Mesothelial cell of epicardium (in vitro differentiated cells): ENCODE data around the gene GJA4. TPM values are rescaled to one million over a fixed set of nuclear protein-coding genes. Genes with fewer than 3 reads are reported as not detected.

Source experiments
- DNase-seq, 2 experiments: peaks; one replicate each; pipeline ENCODE4 v3.0.0; 2021; ENCODE audit warnings: low spot score in 2 of 2; ENCODE audit not compliant: unreplicated experiment in 2 of 2
- H3K27ac Mint-ChIP-seq: 2 replicates; pipeline ENCODE4 v1.8.0; 2021; ENCODE audit warnings: mixed read lengths
- H3K27me3 Mint-ChIP-seq: 2 replicates; pipeline ENCODE4 v1.8.0; 2021; ENCODE audit warnings: low read depth, mixed read lengths
- H3K36me3 Mint-ChIP-seq: 2 replicates; pipeline ENCODE4 v1.8.0; 2021; ENCODE audit warnings: mixed read lengths
- H3K4me1 Mint-ChIP-seq: 2 replicates; pipeline ENCODE4 v1.8.0; 2021; ENCODE audit warnings: mixed read lengths
- H3K4me3 Mint-ChIP-seq: 2 replicates; pipeline ENCODE4 v1.8.0; 2021; ENCODE audit warnings: mild to moderate bottlenecking, moderate library complexity, mixed read lengths
- H3K9me3 Mint-ChIP-seq: 2 replicates; pipeline ENCODE4 v1.8.0; 2021; ENCODE audit warnings: mixed read lengths
- total RNA-seq: library from RNA; stranded (reverse); gene quantifications from 3 replicates; pipeline ENCODE4 v1.2.1, GENCODE V29; 2021
- TF ChIP-seq, protein P1 (sequence below): fragments of 200-600 bp; sonication (generic); IDR thresholded peaks from one replicate; pipeline ENCODE4 v1.5.0; 2021; ENCODE audit warnings: antibody characterized with exemption; ENCODE audit not compliant: unreplicated experiment

The GJA4 gene
- total RNA-seq, 1 donor from 2014 or later = not detected

DNA sequence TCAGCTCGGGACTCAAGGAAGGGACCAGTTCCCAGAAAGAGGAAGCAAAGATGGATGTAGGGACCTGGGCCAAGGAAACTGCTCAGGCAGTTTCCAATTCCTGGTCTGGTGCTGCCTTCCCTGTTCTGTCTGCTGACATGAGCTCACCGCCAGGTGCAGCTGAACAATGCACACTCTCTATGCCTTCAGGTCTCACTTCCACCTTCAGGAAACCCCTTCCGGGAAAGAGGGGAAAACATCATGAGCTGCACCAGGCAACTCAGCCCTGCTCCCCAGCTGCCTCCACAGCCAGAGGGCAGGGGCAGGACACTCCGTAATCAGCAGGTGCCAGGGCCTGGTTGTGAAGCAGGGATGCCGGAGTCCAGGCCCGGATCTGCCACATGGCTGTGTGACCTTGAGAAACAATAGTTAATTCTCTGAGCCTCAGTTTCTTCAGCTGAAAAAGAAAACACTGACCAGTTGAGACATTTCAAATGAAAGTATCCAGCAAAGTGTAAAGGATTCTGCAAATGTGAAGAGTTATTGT lies 39.0 kb downstream of the GJA4 start:
- no peaks in the 10 kb centered on the region for H3K4me1 Mint-ChIP-seq
- H3K36me3 Mint-ChIP-seq = no peaks in the 10 kb centered on the region
- DNase-seq = peak in 1 of 2 experiments; percentile 29
- no peak overlapping the region for H3K4me3 Mint-ChIP-seq
- H3K9me3 Mint-ChIP-seq = no peaks in the 10 kb centered on the region
- no peak overlapping the region for H3K27ac Mint-ChIP-seq
- TF ChIP-seq, protein P1, sequence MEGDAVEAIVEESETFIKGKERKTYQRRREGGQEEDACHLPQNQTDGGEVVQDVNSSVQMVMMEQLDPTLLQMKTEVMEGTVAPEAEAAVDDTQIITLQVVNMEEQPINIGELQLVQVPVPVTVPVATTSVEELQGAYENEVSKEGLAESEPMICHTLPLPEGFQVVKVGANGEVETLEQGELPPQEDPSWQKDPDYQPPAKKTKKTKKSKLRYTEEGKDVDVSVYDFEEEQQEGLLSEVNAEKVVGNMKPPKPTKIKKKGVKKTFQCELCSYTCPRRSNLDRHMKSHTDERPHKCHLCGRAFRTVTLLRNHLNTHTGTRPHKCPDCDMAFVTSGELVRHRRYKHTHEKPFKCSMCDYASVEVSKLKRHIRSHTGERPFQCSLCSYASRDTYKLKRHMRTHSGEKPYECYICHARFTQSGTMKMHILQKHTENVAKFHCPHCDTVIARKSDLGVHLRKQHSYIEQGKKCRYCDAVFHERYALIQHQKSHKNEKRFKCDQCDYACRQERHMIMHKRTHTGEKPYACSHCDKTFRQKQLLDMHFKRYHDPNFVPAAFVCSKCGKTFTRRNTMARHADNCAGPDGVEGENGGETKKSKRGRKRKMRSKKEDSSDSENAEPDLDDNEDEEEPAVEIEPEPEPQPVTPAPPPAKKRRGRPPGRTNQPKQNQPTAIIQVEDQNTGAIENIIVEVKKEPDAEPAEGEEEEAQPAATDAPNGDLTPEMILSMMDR = no peak
- no peaks in the 10 kb centered on the region for H3K27me3 Mint-ChIP-seq

GRCh38 chr1:34833711-34834110 lies 40.9 kb downstream of the GJA4 start:
- Mint-ChIP-seq H3K4me1 (no peaks in the 10 kb centered on the region), H3K9me3 (no peaks in the 10 kb centered on the region), H3K36me3 (no peaks in the 10 kb centered on the region), H3K27me3 (no peaks in the 10 kb centered on the region), H3K27ac (no peak overlapping the region), H3K4me3 (no peak overlapping the region)
- DNase-seq = no peak
- TF ChIP-seq, protein P1 = no peak

- peaks cover 7% of the 10 kb centered on the region for H3K4me1 Mint-ChIP-seq
- no peaks in the 10 kb centered on the region for H3K27me3 Mint-ChIP-seq
- H3K27ac Mint-ChIP-seq = no peak overlapping the region
- H3K4me3 Mint-ChIP-seq = no peak overlapping the region
- TF ChIP-seq, protein P1 = no peak
- peak in 1 of 2 experiments; percentile 22 for DNase-seq
- no peaks in the 10 kb centered on the region for H3K9me3 Mint-ChIP-seq
- no peaks in the 10 kb centered on the region for H3K36me3 Mint-ChIP-seq
These were observed 46.9 kb downstream of the GJA4 start for GRCh38 chr1:34839526-34840305.

- H3K4me1 Mint-ChIP-seq = peaks cover 9% of the 10 kb centered on the region
- no peaks in the 10 kb centered on the region for H3K36me3 Mint-ChIP-seq
- TF ChIP-seq, protein P1 = no peak
- no peaks in the 10 kb centered on the region for H3K27me3 Mint-ChIP-seq
- H3K27ac Mint-ChIP-seq = no peak overlapping the region
- no peak for DNase-seq
- no peak overlapping the region for H3K4me3 Mint-ChIP-seq
- no peaks in the 10 kb centered on the region for H3K9me3 Mint-ChIP-seq
These were observed 47.6 kb downstream of the GJA4 start for GRCh38 chr1:34840426-34840825.

- TF ChIP-seq, protein P1 = no peak
- H3K27ac Mint-ChIP-seq = no peak overlapping the region
- H3K4me1 Mint-ChIP-seq = peaks cover 15% of the 10 kb centered on the region
- DNase-seq = no peak
- H3K9me3 Mint-ChIP-seq = no peaks in the 10 kb centered on the region
- no peaks in the 10 kb centered on the region for H3K36me3 Mint-ChIP-seq
- no peaks in the 10 kb centered on the region for H3K27me3 Mint-ChIP-seq
- H3K4me3 Mint-ChIP-seq = no peak overlapping the region
These were observed 49.3 kb downstream of the GJA4 start for GRCh38 chr1:34842073-34842472.
